Gastrocnemius medialis (tissue), 4 donors: ENCODE measurements around the gene SLC6A8.

Experiments used
- CTCF ChIP-seq, 5 experiments: fragments of 450-650 bp in 3 of 5; fragments of 200-600 bp in 2 of 5; sonication (generic) in 2 of 5; IDR thresholded peaks in 4 of 5; conservative IDR thresholded peaks in 1 of 5; 1 replicate in 4 of 5; 2 replicates in 1 of 5; pipeline ENCODE4 v1.5.1; 2016 to 2019; ENCODE audit warnings: antibody characterized with exemption in 5 of 5, mild to moderate bottlenecking in 3 of 5, moderate library complexity in 3 of 5
- POLR2A ChIP-seq, 2 donors: fragments of 450-650 bp; IDR thresholded peaks; one replicate each; pipeline ENCODE4 v1.6.1; 2017; ENCODE audit warnings: antibody characterized with exemption in 2 of 2, mild to moderate bottlenecking in 2 of 2, moderate library complexity in 2 of 2

- TF ChIP-seq CTCF (IDR thresholded peaks at IDR 0.05 in 4 of 5, conservative IDR thresholded peaks at IDR 0.05 in 1 of 5) (no peak), POLR2A (IDR thresholded peaks at IDR 0.05) (no peak)
Measured at GRCh38 chrX:153645151-153645550, 42.6 kb upstream of the SLC6A8 start.
